Breast epithelium (tissue), 3 donors: ENCODE results near the gene WNT3.

Experiments
- CTCF ChIP-seq, 3 donors: fragments of 450-650 bp; IDR thresholded peaks; one replicate each; pipeline ENCODE4 v1.5.1; 2016 to 2017; ENCODE audit warnings: antibody characterized with exemption in 3 of 3, mild to moderate bottlenecking in 3 of 3, moderate library complexity in 3 of 3
- POLR2AphosphoS5 ChIP-seq, 3 donors: sonication (generic); formaldehyde crosslinking; IDR thresholded peaks; one replicate each; pipeline ENCODE4 v1.6.1; 2017; ENCODE audit warnings: antibody characterized with exemption in 3 of 3

GRCh38 chr17:46766493-46767491 is 51.7 kb downstream of the WNT3 start:
- TF ChIP-seq CTCF (IDR thresholded peaks at IDR 0.05) = no peak
- no peak for TF ChIP-seq POLR2AphosphoS5 (IDR thresholded peaks at IDR 0.05)
